IPS-18c (cell line): ENCODE measurements around the gene ASB7.
"Not testable (repeated sequence)": the region's sequence is repeated elsewhere in the genome, so short reads cannot be mapped to it uniquely, and the experiment has no call there.

ENCODE experiments used
- H3K4me3 ChIP-seq: 2 replicates; pipeline ENCODE4 v1.7.0; 2013; ENCODE audit warnings: low read depth, mild to moderate bottlenecking, low read length, moderate library complexity; ENCODE audit not compliant: insufficient read depth
- H3K9me3 ChIP-seq: one replicate; pipeline ENCODE4 v1.6.1; 2013; ENCODE audit warnings: mild to moderate bottlenecking, low read length, moderate library complexity; ENCODE audit not compliant: control insufficient read depth, insufficient read depth

The ASB7 gene

DNA sequence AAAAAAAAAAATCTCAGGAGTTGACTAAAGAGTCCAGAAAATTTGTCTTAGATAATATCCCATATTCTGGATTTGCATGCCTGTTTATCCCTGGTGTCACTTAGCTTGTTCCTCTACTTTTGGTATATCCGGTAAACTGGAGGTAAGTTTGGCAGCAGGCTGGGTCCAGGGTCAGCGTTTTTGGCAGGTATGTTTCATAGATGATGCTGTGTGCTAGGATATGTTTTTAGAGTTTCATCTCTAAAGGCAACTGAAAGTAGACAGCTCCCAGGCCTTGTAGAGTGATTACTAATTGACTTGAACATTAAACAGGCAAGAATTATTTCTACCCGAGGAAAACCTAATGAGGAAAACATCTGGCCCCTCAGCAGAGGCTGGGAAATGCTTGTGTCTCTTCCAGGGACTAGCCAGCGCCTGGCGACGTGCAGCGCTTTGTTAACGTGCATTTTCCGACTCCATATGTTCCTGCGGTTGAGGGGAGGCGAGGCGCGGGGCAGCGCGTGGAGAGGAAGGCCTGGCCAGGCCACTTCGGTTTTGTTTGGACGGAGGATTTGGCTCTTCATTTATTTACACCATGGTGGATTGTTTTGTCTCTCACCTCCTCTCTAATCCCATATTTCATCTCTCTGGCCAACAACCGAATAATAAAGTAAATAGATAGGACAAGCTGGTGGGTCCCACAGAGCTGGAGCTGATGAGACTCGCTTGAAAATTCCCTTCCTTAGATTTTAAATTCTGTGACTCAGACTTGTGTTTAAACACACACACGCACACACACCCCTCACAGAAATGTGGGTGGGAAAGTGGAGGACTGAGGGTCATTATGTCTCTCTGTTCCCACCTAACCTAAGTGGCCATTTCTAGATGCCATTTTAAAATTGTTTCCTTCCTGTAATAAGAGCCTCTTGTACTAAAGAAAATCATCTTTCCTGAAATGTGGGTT lies 65.3 kb downstream of the ASB7 start:
- no peak overlapping the region for H3K4me3 ChIP-seq
- H3K9me3 ChIP-seq: no peaks in the 10 kb centered on the region

DNA sequence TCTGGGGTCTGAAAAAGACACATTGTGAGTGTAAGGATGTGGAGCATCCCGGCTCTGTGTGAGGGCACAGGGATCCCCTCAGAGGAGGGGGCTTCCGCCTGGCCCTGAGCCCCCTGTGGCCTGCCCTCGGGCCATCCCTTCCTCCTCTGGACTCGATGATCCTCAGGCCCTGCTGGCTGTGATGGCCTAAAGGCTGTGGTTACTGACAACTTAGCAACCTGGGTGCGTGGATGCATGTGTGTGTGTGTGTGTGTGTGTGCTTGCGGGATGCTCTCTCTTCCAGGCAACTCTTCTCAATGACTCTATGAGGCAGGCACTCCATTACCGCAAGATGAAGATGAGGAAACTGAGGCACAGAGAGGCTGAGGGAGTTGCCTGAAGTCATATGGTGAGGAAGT lies 66.0 kb downstream of the ASB7 start:
- Histone ChIP-seq H3K4me3 (no peak overlapping the region), H3K9me3 (no peaks in the 10 kb centered on the region)

DNA sequence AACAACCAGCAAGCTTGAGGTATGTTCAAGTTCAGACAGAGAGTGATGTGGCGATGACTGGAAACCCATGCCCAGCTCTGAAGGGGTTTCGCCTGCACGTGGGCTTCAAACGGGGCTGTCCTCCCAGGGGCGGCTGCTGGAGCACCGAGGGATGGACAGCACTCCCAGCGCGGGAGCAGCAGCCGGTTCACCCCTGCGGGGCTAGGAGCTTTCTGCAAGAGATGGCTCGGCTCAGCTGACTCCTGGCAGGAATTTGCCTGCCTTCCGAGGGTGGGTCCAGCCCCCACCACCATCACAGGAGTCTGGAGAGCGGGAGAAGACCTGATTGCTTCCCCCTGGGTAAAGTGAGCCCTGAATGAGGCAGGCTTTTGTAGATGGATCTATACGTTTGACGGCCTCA lies 66.9 kb downstream of the ASB7 start:
- Histone ChIP-seq H3K4me3 (no peak overlapping the region), H3K9me3 (no peaks in the 10 kb centered on the region)

DNA sequence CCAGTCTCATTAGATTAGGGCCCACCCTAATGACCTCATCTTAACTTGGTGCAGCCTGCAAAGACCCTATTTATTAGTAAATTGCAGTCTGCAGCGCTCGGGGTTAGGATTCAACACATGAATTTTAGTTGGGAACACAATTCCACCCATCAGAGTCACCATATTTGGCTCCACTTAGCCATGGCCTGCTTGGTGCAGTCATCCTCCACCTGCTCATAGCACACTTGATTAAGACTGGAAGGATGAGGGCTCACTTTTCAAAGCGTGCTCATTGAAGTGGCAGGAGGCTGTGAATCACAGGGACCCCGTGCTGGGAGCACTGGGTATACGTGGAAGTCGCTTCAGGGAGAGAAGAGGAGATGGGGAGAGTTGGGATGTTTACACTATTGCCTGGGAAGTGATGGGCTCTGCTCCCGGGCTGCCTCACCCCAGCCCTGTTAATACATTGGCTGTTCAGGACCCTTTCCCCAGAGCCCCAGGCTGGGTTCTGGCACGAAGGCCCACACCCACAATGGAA lies 68.2 kb downstream of the ASB7 start:
- Histone ChIP-seq H3K9me3 (no peaks in the 10 kb centered on the region), H3K4me3 (no peak overlapping the region)

DNA sequence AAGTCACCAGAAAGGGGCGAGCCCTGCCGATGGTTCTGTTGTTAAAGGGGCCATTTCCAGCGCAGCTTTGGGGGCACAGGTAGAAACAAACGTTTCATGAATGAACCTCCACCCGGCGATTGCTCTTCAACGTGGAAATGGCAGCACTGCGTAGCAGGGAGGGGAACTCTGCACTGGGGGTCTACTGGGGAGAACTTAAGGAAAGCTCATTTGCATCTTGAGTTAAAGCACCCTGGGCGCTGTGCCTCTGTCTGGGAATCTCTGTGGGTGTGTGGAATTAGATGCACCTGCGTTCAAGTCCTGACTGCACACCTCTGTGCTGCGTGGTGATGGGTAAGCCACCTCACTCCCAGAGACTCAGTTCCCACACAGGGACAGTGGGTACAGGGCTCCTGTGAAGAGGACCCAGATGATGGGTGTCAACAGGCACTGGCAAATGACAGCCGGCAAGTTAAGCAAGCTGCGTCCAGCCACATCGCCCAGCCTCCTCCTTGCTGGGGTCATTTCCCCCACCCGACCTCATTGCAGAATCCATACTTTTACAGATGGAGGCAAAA lies 68.8 kb downstream of the ASB7 start:
- no peak overlapping the region for H3K4me3 ChIP-seq
- H3K9me3 ChIP-seq: no peaks in the 10 kb centered on the region

DNA sequence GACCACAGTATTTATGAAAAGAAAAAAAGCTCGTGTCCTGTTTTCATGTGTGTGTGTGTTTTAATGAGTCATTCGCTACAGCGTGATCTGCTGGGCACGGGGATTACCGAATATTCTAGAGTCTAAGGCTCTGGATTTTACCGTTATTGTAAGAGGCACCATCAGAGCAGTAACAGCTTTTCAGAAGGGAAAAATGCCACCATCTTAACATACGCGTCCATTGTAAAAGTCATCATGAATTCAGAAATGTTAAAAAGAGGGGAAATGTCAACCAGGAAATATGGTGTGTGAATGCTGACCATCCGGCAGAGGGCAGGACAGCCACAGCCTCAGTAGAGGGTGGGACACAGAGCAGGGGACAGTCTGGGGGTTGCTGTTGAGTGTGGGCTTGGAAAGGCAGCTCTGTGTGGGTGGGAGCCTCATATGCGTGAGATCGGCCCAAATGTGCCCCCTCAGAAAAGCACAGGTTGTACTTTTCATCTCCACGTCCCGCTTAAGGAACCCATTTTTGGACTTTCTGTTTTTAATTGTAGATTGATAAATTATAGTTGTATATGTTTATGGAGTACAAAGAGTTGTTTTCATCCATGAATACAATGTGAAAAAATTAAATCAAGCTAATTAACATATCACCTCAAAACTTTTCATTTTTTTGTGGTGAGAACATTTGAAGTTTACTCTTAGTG lies 69.6 kb downstream of the ASB7 start:
- H3K4me3 ChIP-seq: no peak overlapping the region
- no peaks in the 10 kb centered on the region for H3K9me3 ChIP-seq

DNA sequence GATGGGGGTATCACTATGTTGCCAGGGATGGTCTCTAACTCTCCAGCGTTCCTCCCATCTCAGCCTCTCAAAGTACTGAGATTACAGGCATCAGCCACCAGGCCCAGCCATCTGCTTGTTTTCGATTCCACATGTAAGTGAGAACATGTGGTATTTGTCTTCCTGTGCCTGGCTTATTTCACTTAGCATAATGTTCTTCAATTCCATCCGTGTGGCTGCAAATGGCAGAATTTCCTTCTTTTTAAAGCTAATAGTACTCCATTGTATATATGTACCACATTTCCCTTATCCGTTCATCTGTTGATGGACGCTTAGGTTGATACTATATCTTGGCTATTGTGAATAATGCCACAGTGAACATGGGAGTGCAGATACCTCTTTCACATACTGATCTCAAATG lies 70.6 kb downstream of the ASB7 start:
- H3K4me3 ChIP-seq: no peak overlapping the region
- H3K9me3 ChIP-seq: no peaks in the 10 kb centered on the region

DNA sequence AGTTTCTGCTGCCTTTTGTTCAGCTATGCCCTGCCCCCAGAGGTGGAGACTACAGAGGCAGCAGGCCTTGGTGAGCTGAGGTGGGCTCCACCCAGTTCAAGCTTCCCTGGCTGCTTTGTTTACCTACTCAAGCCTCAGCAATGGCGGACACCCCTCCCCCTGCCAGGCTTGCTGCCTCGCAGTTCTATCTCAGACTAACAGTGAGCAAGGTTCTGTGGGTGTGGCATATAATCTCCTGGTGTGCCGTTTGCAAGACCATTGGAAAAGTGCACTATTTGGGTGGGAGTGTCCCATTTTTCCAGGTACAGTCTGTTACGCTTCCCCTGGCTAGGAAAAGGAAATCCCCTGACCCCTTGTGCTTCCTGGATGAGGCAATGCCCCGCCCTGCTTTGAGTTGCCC lies 76.8 kb downstream of the ASB7 start:
- not testable (repeated sequence) for H3K9me3 ChIP-seq, H3K4me3 ChIP-seq

DNA sequence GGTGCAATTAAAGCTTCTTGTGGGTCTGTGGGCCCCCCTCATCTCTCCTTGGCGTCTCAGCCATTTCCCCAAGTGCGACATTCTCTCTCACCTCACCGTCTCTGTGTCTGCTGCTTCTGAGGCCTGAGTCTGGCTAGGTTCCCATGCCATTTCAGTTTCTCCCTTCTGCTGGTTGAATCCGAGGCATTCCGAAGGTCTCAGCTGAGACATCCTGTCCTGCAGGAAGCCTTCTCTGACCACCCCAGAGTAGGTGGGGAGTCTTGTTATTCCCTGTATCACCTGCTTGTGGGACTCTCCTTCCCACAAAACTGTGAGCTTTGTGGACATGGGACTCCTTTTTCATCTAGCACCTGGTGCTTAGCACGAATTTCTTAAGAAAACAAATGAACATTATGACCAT lies 78.3 kb downstream of the ASB7 start:
- peaks cover 8% of the 10 kb centered on the region for H3K9me3 ChIP-seq
- no peak overlapping the region for H3K4me3 ChIP-seq

DNA sequence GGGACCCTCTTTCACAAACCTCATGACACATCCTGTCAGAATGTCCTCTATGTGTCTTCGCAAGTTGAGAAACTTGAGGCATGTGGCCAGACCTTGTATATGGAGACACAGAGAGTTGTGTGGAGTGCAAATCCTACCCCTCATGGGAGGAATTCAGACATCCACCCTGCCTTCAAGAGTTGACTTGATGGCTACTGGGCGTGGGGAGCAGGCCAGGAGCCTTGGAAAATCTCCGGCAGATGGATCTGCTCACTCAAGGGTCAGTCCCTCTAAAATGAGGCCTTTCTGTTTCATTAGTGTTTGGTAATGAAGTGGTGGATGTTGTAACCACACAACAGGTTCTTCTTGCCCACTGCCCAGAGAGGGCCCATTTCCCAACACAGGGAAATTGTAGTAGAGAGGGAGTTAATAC lies 79.0 kb downstream of the ASB7 start:
- Histone ChIP-seq H3K9me3 (peaks cover 8% of the 10 kb centered on the region), H3K4me3 (no peak overlapping the region)

DNA sequence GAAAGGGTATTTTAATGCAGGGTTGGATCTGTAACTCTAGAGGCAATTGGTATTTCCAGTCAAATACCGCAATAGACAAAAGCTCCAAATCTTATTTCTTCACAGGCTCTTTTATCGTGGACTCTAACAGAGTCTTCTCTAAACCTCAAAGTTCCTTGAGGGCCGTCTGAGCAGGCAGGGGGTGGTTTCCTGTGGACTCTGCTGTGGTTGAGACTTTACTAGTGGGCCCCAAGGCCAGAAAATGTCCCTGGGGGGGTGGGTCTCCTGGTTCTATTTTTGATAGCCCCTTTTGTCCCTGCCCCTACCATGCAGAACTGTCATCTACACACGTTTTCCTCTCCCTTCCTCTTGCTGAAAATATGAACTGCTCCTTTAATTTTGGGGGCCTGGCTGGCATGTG lies 80.1 kb downstream of the ASB7 start:
- H3K4me3 ChIP-seq: no peak overlapping the region
- peaks cover 8% of the 10 kb centered on the region for H3K9me3 ChIP-seq

DNA sequence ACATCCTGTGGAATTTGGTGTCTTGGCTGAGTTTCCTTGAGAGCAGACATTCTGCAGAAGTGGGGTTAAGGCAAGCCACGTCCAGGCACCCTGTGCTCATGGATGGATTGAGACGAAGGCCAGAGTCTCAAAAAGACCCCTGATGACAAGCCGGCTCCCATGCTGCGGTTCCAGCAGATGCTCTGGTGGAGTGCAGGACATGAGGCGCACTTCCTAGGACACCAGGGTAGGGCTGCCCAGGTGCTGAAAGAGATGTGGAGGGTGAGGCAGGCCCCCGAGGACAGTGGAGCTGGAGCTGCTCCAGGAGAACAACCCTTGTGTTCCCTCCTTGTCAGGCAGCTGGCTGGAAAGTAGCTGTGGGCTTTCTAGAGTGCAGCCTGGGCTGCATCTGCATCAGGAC lies 81.0 kb downstream of the ASB7 start:
- Histone ChIP-seq H3K9me3 (peaks cover 8% of the 10 kb centered on the region), H3K4me3 (no peak overlapping the region)

DNA sequence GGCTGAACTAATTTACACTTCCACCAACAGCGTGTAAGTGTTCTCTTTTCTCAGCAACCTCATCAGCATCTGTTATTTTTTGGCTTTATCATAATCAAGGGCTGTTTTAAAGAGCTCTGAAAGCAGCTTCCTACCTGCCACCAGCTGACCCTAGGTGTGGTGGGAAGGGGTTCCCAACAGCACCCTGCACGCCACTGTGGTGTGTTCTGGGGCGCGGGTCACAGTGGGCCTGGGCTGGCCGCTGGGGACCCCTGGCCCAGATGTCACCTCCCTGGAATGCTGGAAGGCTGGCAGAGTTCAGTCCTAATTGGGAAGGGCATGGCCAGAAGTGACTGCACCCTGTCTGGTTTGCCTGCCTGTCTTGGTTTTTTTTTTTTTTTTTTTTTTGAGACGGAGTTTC lies 82.2 kb downstream of the ASB7 start:
- H3K4me3 ChIP-seq: no peak overlapping the region

DNA sequence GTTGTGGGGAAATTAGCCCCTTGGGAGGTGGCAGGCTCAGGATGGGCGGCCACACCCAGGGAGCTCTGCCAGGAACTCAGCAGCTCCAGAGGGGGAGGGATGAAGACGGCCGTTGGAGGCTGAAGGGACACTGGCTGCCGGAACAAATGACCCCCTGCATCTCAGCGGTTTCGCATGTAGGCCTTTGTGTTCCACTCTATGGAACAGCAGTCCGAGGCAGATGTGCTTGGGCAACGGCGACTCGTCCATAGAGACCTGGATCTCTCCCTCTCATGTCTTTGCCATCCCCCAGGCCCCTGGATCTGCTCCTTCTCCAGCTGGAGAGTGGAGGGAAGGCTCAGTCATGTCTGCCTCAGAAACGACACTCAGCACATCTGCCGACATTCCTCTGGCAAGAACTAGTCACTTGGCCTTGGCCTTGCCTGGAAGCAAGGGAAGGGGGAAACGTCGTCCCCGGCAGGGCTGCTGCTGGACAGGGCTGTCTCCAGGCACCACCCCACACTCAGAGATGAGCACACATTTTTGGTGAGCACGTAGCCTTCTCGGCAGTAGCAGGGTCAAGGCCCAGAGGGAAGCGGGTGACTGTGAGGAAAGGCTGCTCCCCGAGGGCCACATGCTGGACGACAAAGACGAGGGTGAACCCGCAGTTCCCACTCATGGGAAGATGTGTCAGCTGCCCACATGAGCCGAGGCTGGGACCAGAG lies 83.8 kb downstream of the ASB7 start:
- H3K9me3 ChIP-seq: no peaks in the 10 kb centered on the region
- H3K4me3 ChIP-seq: no peak overlapping the region

More for the DNA sequence above, 82.2 kb downstream of the ASB7 start:
- H3K9me3 ChIP-seq: peaks cover 2% of the 10 kb centered on the region

DNA sequence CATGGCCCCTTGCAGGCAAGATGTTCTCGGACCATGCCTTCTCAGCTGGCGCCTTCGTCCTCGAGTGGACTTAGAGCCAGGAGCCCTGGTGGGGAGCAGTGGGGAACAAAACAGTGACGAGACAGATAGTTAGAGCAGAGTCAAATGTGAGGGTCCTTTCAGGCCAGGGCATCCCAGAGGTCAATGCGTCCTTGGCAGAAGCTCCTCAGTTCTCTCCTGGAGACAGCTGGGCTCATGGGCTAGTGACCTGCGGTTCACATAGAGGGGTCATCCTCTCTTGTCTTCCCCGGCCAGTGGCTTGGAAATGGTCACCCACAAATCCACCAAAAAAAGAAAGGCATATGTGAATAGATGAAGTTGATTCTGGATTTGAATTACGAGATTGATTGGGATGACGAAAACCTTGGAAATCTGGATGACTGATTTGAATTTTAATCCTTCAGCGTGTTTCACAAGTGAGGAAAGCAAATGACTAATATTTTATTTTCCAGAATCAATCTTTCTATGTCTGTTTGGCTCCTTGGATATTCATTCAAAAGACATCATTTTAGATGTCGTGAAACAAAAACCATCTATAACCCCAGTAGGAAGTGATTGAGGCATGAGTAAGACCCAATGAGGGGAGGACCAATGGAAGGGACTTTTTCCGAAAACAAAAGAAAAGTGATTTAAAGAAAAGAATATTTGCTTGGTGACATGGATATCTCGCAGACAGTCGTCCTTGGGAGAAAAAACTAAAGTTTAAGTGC lies 84.5 kb downstream of the ASB7 start:
- H3K9me3 ChIP-seq: no peaks in the 10 kb centered on the region
- H3K4me3 ChIP-seq: no peak overlapping the region

DNA sequence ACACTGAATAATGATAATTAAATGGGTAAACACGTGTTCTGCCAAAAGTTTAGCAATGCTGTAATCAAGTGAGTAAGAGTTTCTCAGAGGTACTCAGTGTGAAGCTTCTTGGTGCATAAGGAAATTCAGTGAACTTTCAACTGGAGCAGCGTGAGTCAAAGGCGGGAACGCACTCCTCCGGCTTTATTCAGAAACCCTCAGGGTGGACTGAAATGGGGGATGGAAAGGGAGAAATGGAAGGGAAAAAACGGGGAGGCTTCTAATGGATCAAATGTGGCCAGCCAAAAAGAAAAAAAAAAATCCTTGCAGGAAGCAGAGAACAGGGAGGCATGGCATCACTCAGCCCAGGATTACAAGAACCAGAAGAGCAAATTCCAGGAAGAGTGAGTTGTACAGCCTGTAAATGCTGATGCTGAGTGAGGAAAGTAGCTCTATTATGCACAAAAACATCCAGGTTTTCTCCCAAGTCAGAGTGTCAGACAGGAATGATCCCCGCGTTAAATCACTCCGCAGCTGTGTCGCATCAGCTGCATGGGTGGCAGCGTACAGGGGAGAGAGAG lies 85.3 kb downstream of the ASB7 start:
- no peaks in the 10 kb centered on the region for H3K9me3 ChIP-seq
- no peak overlapping the region for H3K4me3 ChIP-seq
